Trophoblast cell (in vitro differentiated cells and primary cell): ENCODE data around the gene RUBCNL.

Experiments used
- DNase-seq, 2 donors: peaks; one replicate each; pipeline ENCODE4 v3.0.0-alpha.2; 2016
- H2AFZ ChIP-seq: 2 replicates; pipeline ENCODE4 v1.6.1; 2013; ENCODE audit warnings: low read length, moderate library complexity, mild to moderate bottlenecking; ENCODE audit not compliant: insufficient read depth, poor library complexity
- H2AK5ac ChIP-seq: 2 replicates; pipeline ENCODE4 v1.6.1; 2013; ENCODE audit warnings: mild to moderate bottlenecking, low read length
- H2BK120ac ChIP-seq: 2 replicates; pipeline ENCODE4 v1.6.1; 2013; ENCODE audit warnings: low read length, mild to moderate bottlenecking, moderate library complexity; ENCODE audit not compliant: insufficient read depth, poor library complexity
- H2BK12ac ChIP-seq: 2 replicates; pipeline ENCODE4 v1.6.1; 2013; ENCODE audit warnings: mild to moderate bottlenecking, low read length, moderate library complexity
- H2BK5ac ChIP-seq: 2 replicates; pipeline ENCODE4 v1.6.1; 2013; ENCODE audit warnings: low read length, low read depth, moderate library complexity, mild to moderate bottlenecking; ENCODE audit not compliant: poor library complexity
- H3K14ac ChIP-seq: 2 replicates; pipeline ENCODE4 v1.6.1; 2013; ENCODE audit warnings: mild to moderate bottlenecking, low read length
- H3K18ac ChIP-seq: 2 replicates; pipeline ENCODE4 v1.6.1; 2013; ENCODE audit warnings: mild to moderate bottlenecking, low read length
- H3K23ac ChIP-seq: 2 replicates; pipeline ENCODE4 v1.6.1; 2013; ENCODE audit warnings: low read length
- H3K27ac ChIP-seq: 2 replicates; pipeline ENCODE4 v1.5.1; 2013; ENCODE audit warnings: low read depth, mild to moderate bottlenecking, inconsistent platforms, low read length, moderate library complexity
- H3K27me3 ChIP-seq: 2 replicates; pipeline ENCODE4 v1.6.1; 2013; ENCODE audit warnings: inconsistent platforms, mild to moderate bottlenecking, low read length, moderate library complexity; ENCODE audit not compliant: insufficient read depth
- H3K36me3 ChIP-seq, 2 experiments: 1 replicate in 1 of 2; 2 replicates in 1 of 2; pipeline ENCODE4 v1.6.1; 2013; ENCODE audit warnings: low read length in 2 of 2, mild to moderate bottlenecking in 2 of 2, moderate library complexity in 1 of 2; ENCODE audit not compliant: insufficient read depth in 2 of 2, control insufficient read depth in 1 of 2
- H3K4ac ChIP-seq: 2 replicates; pipeline ENCODE4 v1.6.1; 2013; ENCODE audit warnings: low read depth, mild to moderate bottlenecking, low read length, moderate library complexity
- H3K4me1 ChIP-seq, 2 experiments: 1 replicate in 1 of 2; 2 replicates in 1 of 2; pipeline ENCODE4 v1.6.1; 2013; ENCODE audit warnings: low read length in 2 of 2, mild to moderate bottlenecking in 2 of 2, moderate library complexity in 1 of 2; ENCODE audit not compliant: insufficient read depth in 2 of 2, control insufficient read depth in 1 of 2
- H3K4me2 ChIP-seq: 2 replicates; pipeline ENCODE4 v1.6.1; 2013; ENCODE audit warnings: inconsistent platforms, mild to moderate bottlenecking, low read length, moderate library complexity
- H3K4me3 ChIP-seq: 2 replicates; pipeline ENCODE4 v1.5.1; 2013; ENCODE audit warnings: mild to moderate bottlenecking, low read depth, low read length, inconsistent platforms
- H3K79me1 ChIP-seq: one replicate; pipeline ENCODE4 v1.6.1; 2013; ENCODE audit warnings: low read length
- H3K79me2 ChIP-seq: 2 replicates; pipeline ENCODE4 v1.6.1; 2013; ENCODE audit warnings: low read length, mild to moderate bottlenecking; ENCODE audit not compliant: control insufficient read depth, insufficient read depth, poor library complexity
- H3K9ac ChIP-seq: 2 replicates; pipeline ENCODE4 v1.6.1; 2013; ENCODE audit warnings: mild to moderate bottlenecking, low read length
- H3K9me3 ChIP-seq: 2 replicates; pipeline ENCODE4 v1.6.1; 2013; ENCODE audit warnings: low read depth, mild to moderate bottlenecking, control low read depth, inconsistent platforms, low read length; ENCODE audit not compliant: insufficient read depth
- H4K12ac ChIP-seq: 2 replicates; pipeline ENCODE4 v1.6.1; 2013; ENCODE audit warnings: low read depth, mild to moderate bottlenecking, low read length, moderate library complexity
- H4K8ac ChIP-seq: 2 replicates; pipeline ENCODE4 v1.6.1; 2013; ENCODE audit warnings: low read depth, mild to moderate bottlenecking, low read length, moderate library complexity
- H4K91ac ChIP-seq: one replicate; pipeline ENCODE4 v1.6.1; 2013; ENCODE audit warnings: low read depth, mild to moderate bottlenecking, low read length, moderate library complexity
- WGBS: extraction: QIAGEN DNeasy Blood & Tissue Kit; methylation state at CpG from one replicate; pipeline ENCODE4 v1.1.7; 2013; ENCODE audit warnings: missing lambda C conversion rate; ENCODE audit not compliant: insufficient read length, insufficient coverage; ENCODE audit errors: extremely low coverage; 5-methylcytosine and 5-hydroxymethylcytosine counted together

Gene RUBCNL

DNA sequence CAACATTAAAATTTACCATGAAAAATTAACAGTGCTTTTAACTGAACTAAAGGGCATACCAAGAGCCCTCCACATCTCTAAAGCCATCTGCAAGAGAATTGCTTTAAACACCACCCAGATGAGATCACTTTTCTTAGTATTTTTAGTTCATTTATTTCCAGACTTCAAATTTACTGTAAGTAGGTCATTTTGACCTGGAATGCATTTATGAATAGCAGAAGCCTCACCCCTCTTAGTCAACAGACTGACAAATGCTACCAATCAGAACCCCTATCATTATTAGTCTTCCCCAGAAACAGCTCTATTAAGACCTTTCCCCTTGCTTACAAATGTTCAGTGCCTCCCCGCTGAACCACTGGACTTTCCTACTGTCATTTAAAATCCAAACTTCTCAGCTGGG, 27.3 kb downstream of the RUBCNL start:
- Histone ChIP-seq H3K18ac (no peak overlapping the region), H4K91ac (no peak overlapping the region), H3K4me2 (no peak overlapping the region), H3K23ac (no peak overlapping the region), H3K27ac (no peak overlapping the region), H3K4me1 (no peaks in the 10 kb centered on the region), H4K8ac (no peak overlapping the region), H3K27me3 (no peaks in the 10 kb centered on the region), H2BK120ac (no peak overlapping the region), H2AK5ac (no peak overlapping the region), H3K9me3 (no peaks in the 10 kb centered on the region), H2BK12ac (no peak overlapping the region), H4K12ac (no peak overlapping the region), H3K79me1 (no peaks in the 10 kb centered on the region), H2BK5ac (no peak overlapping the region), H3K4me3 (no peak overlapping the region), H3K14ac (no peak overlapping the region), H3K36me3 (no peaks in the 10 kb centered on the region), H3K79me2 (no peaks in the 10 kb centered on the region), H3K4ac (no peak overlapping the region), H3K9ac (no peak overlapping the region), H2AFZ (no peak overlapping the region)
- DNase-seq = no peak
- WGBS = no CpG with 5 or more reads among the region's 1 CpG

DNA sequence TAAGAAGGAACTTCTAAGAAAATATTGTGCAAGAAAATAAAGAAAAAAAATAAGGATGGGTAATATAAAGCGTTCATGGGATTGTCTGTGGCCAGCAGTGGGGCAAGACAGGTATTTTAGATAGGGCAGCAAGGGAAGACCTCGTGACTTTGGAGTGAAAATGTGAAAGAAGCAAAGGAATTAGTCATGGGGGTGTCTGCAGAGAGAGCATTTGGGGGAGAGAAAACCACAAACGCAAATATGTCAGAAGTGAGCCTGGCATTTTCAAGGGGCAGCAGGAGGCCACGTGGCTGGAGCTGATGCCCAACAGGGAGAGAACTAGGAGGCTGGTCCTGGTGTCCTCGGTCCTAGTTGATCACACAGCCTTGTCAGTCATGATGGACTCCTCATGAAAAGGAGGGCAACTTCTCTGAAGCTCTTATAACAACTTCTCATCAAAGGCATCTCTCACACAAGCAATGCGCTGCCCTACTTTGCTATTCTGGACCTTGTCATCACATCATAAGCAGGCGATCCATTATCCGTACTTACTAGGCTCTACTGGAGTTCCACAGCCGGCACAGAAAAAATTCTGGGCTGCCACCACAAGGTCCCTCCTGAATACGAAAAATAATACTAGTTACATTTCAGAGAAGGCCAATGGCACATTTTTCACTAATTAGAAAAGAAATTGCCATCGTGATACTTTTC, 31.0 kb downstream of the RUBCNL start:
- Histone ChIP-seq H2BK12ac (no peak overlapping the region), H3K4me3 (no peak overlapping the region), H3K36me3 (no peaks in the 10 kb centered on the region), H3K79me1 (no peaks in the 10 kb centered on the region), H3K4me1 (no peaks in the 10 kb centered on the region), H2BK5ac (no peak overlapping the region), H3K9ac (no peak overlapping the region), H4K12ac (no peak overlapping the region), H3K27ac (no peak overlapping the region), H4K91ac (no peak overlapping the region), H3K4ac (no peak overlapping the region), H2AFZ (no peak overlapping the region), H3K27me3 (no peaks in the 10 kb centered on the region), H3K14ac (no peak overlapping the region), H4K8ac (no peak overlapping the region), H3K79me2 (no peaks in the 10 kb centered on the region), H3K23ac (no peak overlapping the region), H3K18ac (no peak overlapping the region), H3K9me3 (no peaks in the 10 kb centered on the region), H2BK120ac (no peak overlapping the region), H3K4me2 (no peak overlapping the region), H2AK5ac (no peak overlapping the region)
- DNase-seq = no peak
- no CpG with 5 or more reads among the region's 11 CpGs for WGBS

DNA sequence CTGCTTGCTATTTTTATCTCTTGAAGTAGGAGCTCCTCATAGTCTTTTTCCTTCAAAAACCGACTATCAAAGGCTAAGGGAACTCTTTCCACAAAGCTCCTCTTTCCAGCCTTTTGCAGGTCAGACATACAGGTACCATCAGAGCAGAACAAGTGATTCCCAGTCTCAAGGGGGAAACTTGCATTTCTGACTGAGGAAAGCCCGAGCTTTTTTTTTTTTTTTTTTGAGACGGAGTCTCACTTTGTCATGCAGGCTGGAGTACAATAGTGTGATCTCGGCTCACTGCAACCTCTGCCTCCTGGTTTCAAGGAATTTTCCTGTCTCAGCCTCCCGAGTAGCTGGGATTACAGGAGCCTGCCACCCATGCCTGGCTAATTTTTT, 32.0 kb downstream of the RUBCNL start:
- DNase-seq = no peak
- H3K4me2 ChIP-seq = no peak overlapping the region
- H3K9ac ChIP-seq = no peak overlapping the region
- no peak overlapping the region for H2AFZ ChIP-seq
- H4K8ac ChIP-seq = no peak overlapping the region
- no peak overlapping the region for H2BK120ac ChIP-seq
- H2BK12ac ChIP-seq = no peak overlapping the region
- H3K79me1 ChIP-seq = no peaks in the 10 kb centered on the region
- H3K4me3 ChIP-seq = no peak overlapping the region
- no CpG with 5 or more reads among the region's 5 CpGs for WGBS
- no peak overlapping the region for H3K23ac ChIP-seq
- H3K79me2 ChIP-seq = no peaks in the 10 kb centered on the region
- H4K91ac ChIP-seq = no peak overlapping the region
- no peak overlapping the region for H3K14ac ChIP-seq
- H3K4me1 ChIP-seq = no peaks in the 10 kb centered on the region
- H2AK5ac ChIP-seq = no peak overlapping the region
- H3K4ac ChIP-seq = no peak overlapping the region
- no peaks in the 10 kb centered on the region for H3K27me3 ChIP-seq
- no peaks in the 10 kb centered on the region for H3K9me3 ChIP-seq
- H3K18ac ChIP-seq = no peak overlapping the region
- H3K36me3 ChIP-seq = no peaks in the 10 kb centered on the region
- H4K12ac ChIP-seq = no peak overlapping the region
- H2BK5ac ChIP-seq = no peak overlapping the region
- peak overlapping the region; percentile 13 for H3K27ac ChIP-seq

DNA sequence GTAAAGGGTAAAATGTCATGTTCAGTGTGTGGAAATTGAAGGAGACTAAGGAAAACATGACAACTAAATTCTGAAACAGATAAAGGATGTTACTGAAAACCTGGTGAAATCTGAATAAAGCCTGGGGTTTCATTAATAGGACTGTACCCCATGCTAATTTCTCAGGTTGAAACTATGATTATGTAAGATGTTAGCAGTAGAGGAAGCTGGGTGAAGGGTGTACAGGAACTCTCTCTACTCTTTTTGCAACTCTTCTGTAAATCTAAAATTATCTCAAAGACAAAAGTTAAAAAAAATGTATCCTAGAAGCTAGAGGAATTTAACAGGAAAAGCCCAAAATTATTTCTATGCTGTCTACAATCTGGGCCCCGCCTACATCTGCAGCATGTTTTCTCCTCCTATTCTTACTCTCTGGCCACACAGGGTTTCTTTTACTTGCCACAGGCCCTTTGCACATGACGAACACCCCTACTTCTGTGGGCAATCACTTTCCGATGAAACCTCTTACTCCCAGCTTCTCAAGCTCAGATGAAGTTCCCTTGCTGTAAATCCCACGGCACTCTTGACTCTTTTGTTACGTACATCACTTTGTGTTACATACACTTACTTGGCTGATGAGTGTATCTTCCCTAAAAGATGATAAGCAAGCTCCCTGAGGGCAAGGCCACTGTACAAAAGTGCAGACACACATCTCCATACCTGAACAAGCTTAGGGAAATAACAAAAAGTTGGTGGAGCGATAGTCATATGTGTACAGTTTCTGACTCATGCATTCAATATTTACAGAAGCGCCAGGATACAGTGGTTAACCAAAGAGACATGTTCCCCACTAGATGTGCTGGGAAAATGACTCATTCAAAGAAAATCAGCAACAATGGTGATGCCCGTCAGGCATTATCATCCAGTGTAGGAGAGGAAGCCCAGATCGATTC, 32.6 kb downstream of the RUBCNL start:
- no peak overlapping the region for H2AFZ ChIP-seq
- no peak overlapping the region for H3K4me2 ChIP-seq
- no peak overlapping the region for H4K8ac ChIP-seq
- no CpG with 5 or more reads among the region's 9 CpGs for WGBS
- H2BK5ac ChIP-seq = no peak overlapping the region
- H4K12ac ChIP-seq = no peak overlapping the region
- H3K27me3 ChIP-seq = no peaks in the 10 kb centered on the region
- no peak overlapping the region for H3K4me3 ChIP-seq
- H3K9me3 ChIP-seq = no peaks in the 10 kb centered on the region
- no peak overlapping the region for H3K4ac ChIP-seq
- H3K23ac ChIP-seq = no peak overlapping the region
- H3K79me2 ChIP-seq = no peaks in the 10 kb centered on the region
- H3K27ac ChIP-seq = no peak overlapping the region
- H3K79me1 ChIP-seq = no peaks in the 10 kb centered on the region
- H3K36me3 ChIP-seq = no peaks in the 10 kb centered on the region
- H3K18ac ChIP-seq = no peak overlapping the region
- H3K14ac ChIP-seq = no peak overlapping the region
- peak; percentile 31 to 67 for DNase-seq
- H2BK120ac ChIP-seq = no peak overlapping the region
- no peak overlapping the region for H4K91ac ChIP-seq
- no peak overlapping the region for H2BK12ac ChIP-seq
- H2AK5ac ChIP-seq = no peak overlapping the region
- H3K4me1 ChIP-seq = no peaks in the 10 kb centered on the region
- H3K9ac ChIP-seq = no peak overlapping the region
